Activated CD4-positive, alpha-beta T cell treated with anti-CD3 and anti-CD28 coated beads for 36 hours (primary cell): ENCODE results near the gene TBC1D13. TPM values are rescaled to one million over a fixed set of nuclear protein-coding genes. Genes with fewer than 3 reads are reported as not detected.
"Not testable (repeated sequence)": the region's sequence is repeated elsewhere in the genome, so short reads cannot be mapped to it uniquely, and the experiment has no call there.

Experiments
- ATAC-seq: fragments of 200-7000 bp; cut with Tn5 transposase; one replicate; pipeline ENCODE4 v1.10.0; 2021; ENCODE audit warnings: mild to moderate bottlenecking, moderate library complexity
- CTCF ChIA-PET: fragments of 350-600 bp; sonication (Branson Sonifier 250); formaldehyde crosslinking; loops from one replicate; lab custom pipeline; 2021; ENCODE audit warnings: antibody characterized with exemption; lab: Charles Lee
- POLR2A ChIA-PET: fragments of 350-600 bp; sonication (Branson Sonifier 250); formaldehyde crosslinking; loops from one replicate; lab custom pipeline; 2021; ENCODE audit warnings: antibody characterized with exemption, inconsistent platforms; lab: Charles Lee
- DNase-seq: peaks from one replicate; pipeline ENCODE4 v3.0.0-alpha.2; 2020
- H3K27ac Mint-ChIP-seq: one replicate; pipeline ENCODE4 v1.8.0; 2021; ENCODE audit warnings: mixed read lengths
- H3K27me3 Mint-ChIP-seq: one replicate; pipeline ENCODE4 v1.8.0; 2021; ENCODE audit warnings: mixed read lengths
- H3K36me3 Mint-ChIP-seq: one replicate; pipeline ENCODE4 v1.8.0; 2021; ENCODE audit warnings: low read depth, mixed read lengths
- H3K4me1 Mint-ChIP-seq: one replicate; pipeline ENCODE4 v1.8.0; 2021; ENCODE audit warnings: mixed read lengths
- H3K4me3 Mint-ChIP-seq: one replicate; pipeline ENCODE4 v1.8.0; 2021; ENCODE audit warnings: mild to moderate bottlenecking, moderate library complexity, mixed read lengths
- H3K9me3 Mint-ChIP-seq: one replicate; pipeline ENCODE4 v1.8.0; 2021; ENCODE audit warnings: low read depth, mixed read lengths
- intact Hi-C, 2 experiments: fragments of 100-400 bp; cut with DNase I in 1 of 2; cut with micrococcal nuclease in 1 of 2; formaldehyde crosslinking; loops; one replicate each; pipeline versions ENCODE4 v1.14.2 to v1.15.1; 2022 to 2024; cut with DNase I, micrococcal nuclease
- total RNA-seq, 2 experiments: library from RNA; stranded (reverse); gene quantifications; one replicate each; pipeline ENCODE4 v1.2.3, GENCODE V29; 2021

TBC1D13 gene
- total RNA-seq, 2 experiments from 2014 or later: 10.5 to 14.0 TPM

DNA sequence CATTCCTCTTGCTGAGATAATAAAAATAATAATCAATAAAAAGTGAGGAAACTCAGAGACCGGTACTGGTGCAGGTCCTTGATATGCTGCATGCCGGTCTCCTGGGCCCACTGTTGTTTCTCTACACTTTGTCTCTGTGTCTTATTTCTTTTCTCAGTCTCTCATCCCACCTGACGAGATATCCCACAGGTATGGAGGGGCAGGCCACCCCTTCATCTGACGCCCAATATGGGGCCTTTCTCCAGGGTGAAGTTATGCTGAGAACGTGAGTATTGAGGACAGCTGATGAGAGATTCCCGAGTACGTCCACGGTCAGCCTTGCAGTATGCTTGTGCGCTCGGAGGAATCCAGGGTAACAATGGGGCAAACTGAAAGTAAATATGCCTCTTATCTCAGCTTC lies 64.0 kb downstream of the TBC1D13 start:
- H3K36me3 Mint-ChIP-seq: peaks cover 29% of the 10 kb centered on the region
- H3K27me3 Mint-ChIP-seq, DNase-seq, ATAC-seq, H3K27ac Mint-ChIP-seq, CTCF ChIA-PET, H3K4me1 Mint-ChIP-seq, H3K4me3 Mint-ChIP-seq, intact Hi-C loops: not testable (repeated sequence)
- POLR2A ChIA-PET: interaction anchor here (0.7 kb wide), 1 partner anchor 26 kb away, joined by 3 read pairs; no protein-coding TSS in a partner anchor
- H3K9me3 Mint-ChIP-seq: peaks cover 14% of the 10 kb centered on the region

DNA sequence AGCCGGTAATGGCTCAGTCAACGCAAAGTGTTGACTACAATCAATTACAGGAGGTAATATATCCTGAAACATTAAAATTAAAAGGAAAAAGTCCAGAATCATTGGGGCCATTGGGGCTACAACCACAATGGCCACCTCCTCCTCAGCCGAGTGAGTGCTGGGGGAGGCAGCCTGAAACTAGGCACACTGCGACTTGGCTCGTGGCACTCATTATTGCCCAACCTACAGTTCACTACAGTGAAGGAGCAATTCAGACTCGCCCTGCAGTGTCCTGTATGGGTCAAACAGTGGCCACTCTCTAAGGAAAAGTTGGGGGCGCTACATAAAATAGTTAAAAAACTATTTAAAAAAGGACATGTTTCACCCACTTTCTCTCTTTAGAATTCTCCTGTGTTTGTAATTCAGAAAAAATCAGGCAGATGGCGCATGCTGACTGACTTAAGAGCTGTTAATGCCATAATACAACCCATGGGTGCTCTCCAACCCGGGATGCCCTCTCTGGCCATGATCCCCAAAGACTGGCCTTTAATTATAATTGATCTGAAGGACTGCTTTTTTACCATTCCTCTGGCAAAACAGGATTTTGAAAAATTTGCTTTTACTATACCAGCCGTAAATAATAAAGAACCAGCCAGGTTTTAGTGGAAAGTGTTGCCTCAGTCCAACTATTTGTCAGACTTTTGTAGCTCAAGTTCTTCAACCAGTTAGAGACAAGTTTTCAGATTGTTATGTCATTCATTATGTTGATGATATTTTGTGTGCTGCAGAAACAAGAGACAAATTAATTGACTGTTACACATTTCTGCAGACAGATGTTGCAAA lies 64.9 kb downstream of the TBC1D13 start:
- H3K36me3 Mint-ChIP-seq: peaks cover 29% of the 10 kb centered on the region
- ChIA-PET POLR2A (interaction anchor here (0.7 kb wide), 1 partner anchor 25 kb away, joined by 3 read pairs; no protein-coding TSS in a partner anchor), CTCF (interaction anchor here (0.6 to 1.7 kb wide), 8 partner anchors 10 to 373 kb away, joined by 3 to 10 read pairs (median 4); partner anchors contain the start of gene SPOUT1)
- peak; percentile 20 for DNase-seq
- H3K27ac Mint-ChIP-seq, intact Hi-C loops, H3K4me1 Mint-ChIP-seq, ATAC-seq, H3K27me3 Mint-ChIP-seq, H3K4me3 Mint-ChIP-seq: not testable (repeated sequence)
- peaks cover 14% of the 10 kb centered on the region for H3K9me3 Mint-ChIP-seq

DNA sequence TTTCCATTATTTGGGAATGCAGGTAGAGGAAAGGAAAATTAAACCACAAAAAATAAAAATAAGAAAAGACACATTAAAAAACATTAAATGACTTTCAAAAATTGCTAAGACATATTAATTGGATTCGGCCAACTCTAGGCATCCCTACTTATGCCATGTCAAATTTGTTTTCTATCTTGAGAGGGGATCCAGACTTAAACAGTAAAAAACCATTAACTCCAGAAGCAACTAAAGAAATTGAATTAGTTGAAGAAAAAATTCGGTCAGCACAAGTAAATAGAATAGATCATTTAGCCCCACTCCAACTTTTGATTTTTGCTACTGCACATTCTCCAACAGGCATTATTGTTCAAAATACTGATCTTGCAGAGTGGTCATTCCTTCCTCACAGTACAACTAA lies 65.6 kb downstream of the TBC1D13 start:
- CTCF ChIA-PET: interaction anchor here (0.7 to 1.7 kb wide), 7 partner anchors 10 to 106 kb away, joined by 3 to 10 read pairs (median 4); partner anchors contain the start of gene SPOUT1
- intact Hi-C loops: not testable (repeated sequence)

DNA sequence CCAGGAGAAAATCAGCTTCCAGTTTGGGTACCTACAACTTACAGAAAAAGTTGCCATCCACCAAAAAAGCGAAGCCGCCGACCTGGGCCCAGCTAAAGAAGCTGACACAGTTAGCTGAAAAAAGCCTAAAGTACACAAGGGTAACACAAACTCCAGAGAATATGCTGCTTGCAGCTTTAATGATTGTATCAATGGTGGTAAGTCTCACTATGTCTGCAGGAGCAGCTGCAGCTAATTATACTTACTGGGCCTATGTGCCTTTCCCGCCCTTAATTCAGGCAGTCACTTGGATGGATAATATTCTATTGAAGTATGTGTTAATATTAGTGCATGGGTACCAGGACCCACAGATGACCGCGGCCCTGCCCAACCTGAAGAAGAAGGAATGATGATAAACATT lies 67.4 kb downstream of the TBC1D13 start:
- H3K27ac Mint-ChIP-seq, intact Hi-C loops, H3K4me1 Mint-ChIP-seq, H3K27me3 Mint-ChIP-seq, H3K4me3 Mint-ChIP-seq, POLR2A ChIA-PET, ATAC-seq, DNase-seq: not testable (repeated sequence)
- CTCF ChIA-PET: interaction anchor here (1.1 to 1.6 kb wide), 2 partner anchors 11 to 77 kb away, joined by 4 to 5 read pairs; no protein-coding TSS in a partner anchor
- H3K36me3 Mint-ChIP-seq: peaks cover 22% of the 10 kb centered on the region
- H3K9me3 Mint-ChIP-seq: peaks cover 14% of the 10 kb centered on the region

More for the DNA sequence above, 65.6 kb downstream of the TBC1D13 start:
- H3K4me1 Mint-ChIP-seq, ATAC-seq, POLR2A ChIA-PET, H3K27me3 Mint-ChIP-seq, H3K4me3 Mint-ChIP-seq, DNase-seq, H3K27ac Mint-ChIP-seq: not testable (repeated sequence)
- H3K36me3 Mint-ChIP-seq: peaks cover 28% of the 10 kb centered on the region
- H3K9me3 Mint-ChIP-seq: peaks cover 14% of the 10 kb centered on the region

DNA sequence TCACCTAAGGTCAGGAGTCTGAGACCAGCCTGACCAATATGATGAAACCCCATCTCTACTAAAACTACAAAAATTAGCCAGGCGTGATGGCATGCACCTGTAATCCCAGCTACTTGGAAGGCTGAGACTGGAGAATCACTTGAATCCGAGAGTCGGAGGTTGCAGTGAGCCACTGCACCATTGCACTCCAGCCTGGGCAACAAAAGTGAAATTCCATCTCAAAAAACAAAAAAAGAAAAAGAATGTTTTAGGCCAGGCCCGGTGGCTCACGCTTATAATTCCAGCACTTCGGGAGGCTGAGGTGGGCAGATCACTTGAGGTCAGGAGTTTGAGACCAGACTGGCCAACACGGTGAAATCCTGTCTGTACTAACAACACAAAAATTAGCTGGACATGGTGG lies 71.4 kb downstream of the TBC1D13 start:
- DNase-seq: not testable (repeated sequence)

More for the DNA sequence above, 71.4 kb downstream of the TBC1D13 start:
- H3K27me3 Mint-ChIP-seq, POLR2A ChIA-PET, intact Hi-C loops, H3K36me3 Mint-ChIP-seq, H3K27ac Mint-ChIP-seq, ATAC-seq, H3K9me3 Mint-ChIP-seq, H3K4me3 Mint-ChIP-seq, H3K4me1 Mint-ChIP-seq: not testable (repeated sequence)
- CTCF ChIA-PET: interaction anchor here (0.9 kb wide), 1 partner anchor 71 kb away, joined by 3 read pairs; no protein-coding TSS in a partner anchor

Other genes starting within 250 kb of the TBC1D13 start
- gene SPTAN1, start 234.7 kb upstream of the TBC1D13 start, total RNA-seq: 100 to 1,000 TPM; 192 to 269 TPM
- gene DYNC2I2, start 130.4 kb upstream of the TBC1D13 start, total RNA-seq: 10 to 100 TPM; 26.7 to 35.7 TPM
- gene SET, start 98.0 kb upstream of the TBC1D13 start, total RNA-seq: 100 to 1,000 TPM; 673 to 682 TPM
- 10 to 100 TPM; 14.6 to 14.9 TPM for gene PKN3, start 84.8 kb upstream of the TBC1D13 start, total RNA-seq
- 10 to 100 TPM; 45.3 to 49.5 TPM for gene ZDHHC12, start 63.1 kb upstream of the TBC1D13 start, total RNA-seq
- 10 to 100 TPM; 17.1 to 19.3 TPM for gene ZER1, start 15.3 kb upstream of the TBC1D13 start, total RNA-seq
- 1 to 10 TPM; 7.3 to 9.3 TPM for gene ENDOG, start 31.2 kb downstream of the TBC1D13 start, total RNA-seq
- gene SPOUT1, start 42.5 kb downstream of the TBC1D13 start, total RNA-seq: 10 to 100 TPM; 87.9 to 92.9 TPM
- 10 to 100 TPM; 14.8 to 18.5 TPM for gene KYAT1, start 94.7 kb downstream of the TBC1D13 start, total RNA-seq
- 10 to 100 TPM; 14.9 to 15.5 TPM for gene LRRC8A, start 94.9 kb downstream of the TBC1D13 start, total RNA-seq
- gene PHYHD1, start 133.7 kb downstream of the TBC1D13 start, total RNA-seq: under 1 TPM; 0.21 to 0.44 TPM
- 1 to 10 TPM; 4.8 to 5.0 TPM for gene DOLK, start 160.3 kb downstream of the TBC1D13 start, total RNA-seq
- 100 to 1,000 TPM; 102 to 124 TPM for gene NUP188, start 160.4 kb downstream of the TBC1D13 start, total RNA-seq
- 10 to 100 TPM; 49.1 to 53.7 TPM for gene SH3GLB2, start 241.1 kb downstream of the TBC1D13 start, total RNA-seq
- gene MIGA2, start 249.4 kb downstream of the TBC1D13 start, total RNA-seq: 10 to 100 TPM; 15.7 to 25.8 TPM